HEK293 (cell line): ENCODE measurements around the gene ABT1.

Experiments
- CTCF ChIA-PET: fragments of 350-600 bp; formaldehyde crosslinking; extraction: SDS; loops from one replicate; lab custom pipeline; 2021; ENCODE audit warnings: antibody characterized with exemption; lab: Yijun Ruan, JAX
- POLR2A ChIA-PET: fragments of 300-600 bp; formaldehyde crosslinking; extraction: SDS; loops from one replicate; lab custom pipeline; 2020; ENCODE audit warnings: antibody characterized with exemption, inconsistent platforms; lab: Yijun Ruan, JAX
- H3K27ac ChIP-seq: fragments of 200-500 bp; sonication (Bioruptor generic); 2 replicates; pipeline ENCODE4 v1.5.1; 2014; ENCODE audit warnings: low read depth, low read length, control low read depth, inconsistent platforms; ENCODE audit errors: extremely low read depth
- H3K36me3 ChIP-seq, 2 experiments: fragments of 200-500 bp in 1 of 2; sonication (Bioruptor generic) in 1 of 2; 1 replicate in 1 of 2; 2 replicates in 1 of 2; pipeline ENCODE4 v1.5.1; 2014 to 2017; ENCODE audit warnings: inconsistent platforms in 2 of 2, low read length in 2 of 2; ENCODE audit not compliant: control insufficient read depth in 2 of 2, insufficient read depth in 1 of 2
- H3K4me1 ChIP-seq: fragments of 200-500 bp; sonication (Bioruptor generic); 2 replicates; pipeline ENCODE4 v1.5.1; 2014; ENCODE audit warnings: mild to moderate bottlenecking, low read length, inconsistent platforms; ENCODE audit not compliant: control insufficient read depth, insufficient read depth
- H3K4me3 ChIP-seq: 2 replicates; pipeline ENCODE4 v1.5.1; 2011; ENCODE audit warnings: low read depth, mild to moderate bottlenecking, control low read depth, low read length, moderate library complexity
- H3K9me3 ChIP-seq: fragments of 200-500 bp; sonication (Bioruptor generic); 2 replicates; pipeline ENCODE4 v1.5.1; 2014; ENCODE audit warnings: low read depth, low read length, inconsistent platforms; ENCODE audit not compliant: control insufficient read depth, insufficient read depth
- FEZF1 ChIP-seq: fragments of 450-650 bp; formaldehyde crosslinking; IDR thresholded peaks from 2 replicates; pipeline ENCODE4 v1.5.1; 2016; ENCODE audit warnings: missing biosample characterization, missing genetic modification characterization
- HOXC10 ChIP-seq: sonication (generic); formaldehyde crosslinking; IDR thresholded peaks from 2 replicates; pipeline ENCODE4 v1.8.1; 2023; ENCODE audit warnings: mild to moderate bottlenecking, missing genetic modification reagents
- OVOL3 ChIP-seq: fragments of 450-650 bp; formaldehyde crosslinking; IDR thresholded peaks from 2 replicates; pipeline ENCODE4 v1.5.1; 2016; ENCODE audit warnings: missing biosample characterization, missing genetic modification characterization
- PBX3 ChIP-seq: sonication (generic); formaldehyde crosslinking; IDR thresholded peaks from 2 replicates; pipeline ENCODE4 v1.8.1; 2022; ENCODE audit warnings: mild to moderate bottlenecking, moderate library complexity, missing genetic modification reagents
- PRDM10 ChIP-seq: fragments of 450-650 bp; formaldehyde crosslinking; IDR thresholded peaks from 2 replicates; pipeline ENCODE4 v1.5.1; 2016; ENCODE audit warnings: missing biosample characterization, missing genetic modification characterization
- SP2 ChIP-seq: fragments of 450-650 bp; formaldehyde crosslinking; IDR thresholded peaks from 2 replicates; pipeline ENCODE4 v1.5.1; 2016; ENCODE audit warnings: missing biosample characterization, missing genetic modification characterization
- TSHZ1 ChIP-seq: fragments of 450-650 bp; formaldehyde crosslinking; IDR thresholded peaks from 2 replicates; pipeline ENCODE4 v1.5.1; 2016; ENCODE audit warnings: missing biosample characterization, missing genetic modification characterization, borderline replicate concordance
- YY1 ChIP-seq: fragments of 450-650 bp; formaldehyde crosslinking; IDR thresholded peaks from 2 replicates; pipeline ENCODE4 v1.5.1; 2018; ENCODE audit warnings: missing biosample characterization, missing genetic modification characterization
- ZBTB17 ChIP-seq: fragments of 450-650 bp; formaldehyde crosslinking; IDR thresholded peaks from 2 replicates; pipeline ENCODE4 v1.5.1; 2016; ENCODE audit warnings: missing biosample characterization, missing genetic modification characterization
- ZBTB44 ChIP-seq: fragments of 450-650 bp; IDR thresholded peaks from 2 replicates; pipeline ENCODE4 v1.5.1; 2018; ENCODE audit warnings: missing biosample characterization, mild to moderate bottlenecking, missing genetic modification characterization
- ZBTB8A ChIP-seq: fragments of 450-650 bp; formaldehyde crosslinking; IDR thresholded peaks from 2 replicates; pipeline ENCODE4 v1.5.1; 2016; ENCODE audit warnings: missing biosample characterization, missing genetic modification characterization
- ZNF155 ChIP-seq: fragments of 450-650 bp; formaldehyde crosslinking; IDR thresholded peaks from 2 replicates; pipeline ENCODE4 v1.5.1; 2016; ENCODE audit warnings: missing biosample characterization, missing genetic modification characterization
- ZNF221 ChIP-seq: fragments of 450-650 bp; formaldehyde crosslinking; IDR thresholded peaks from 2 replicates; pipeline ENCODE4 v1.5.1; 2017; ENCODE audit warnings: missing biosample characterization, missing genetic modification characterization, borderline replicate concordance
- ZNF266 ChIP-seq: fragments of 450-650 bp; formaldehyde crosslinking; IDR thresholded peaks from 2 replicates; pipeline ENCODE4 v1.5.1; 2016; ENCODE audit warnings: missing biosample characterization, missing genetic modification characterization, low read depth
- ZNF433 ChIP-seq: fragments of 450-650 bp; formaldehyde crosslinking; IDR thresholded peaks from 2 replicates; pipeline ENCODE4 v1.5.1; 2016; ENCODE audit warnings: missing biosample characterization, missing genetic modification characterization, low read depth
- ZNF449 ChIP-seq: fragments of 450-650 bp; formaldehyde crosslinking; IDR thresholded peaks from 2 replicates; pipeline ENCODE4 v1.5.1; 2017; ENCODE audit warnings: missing biosample characterization, mild to moderate bottlenecking, missing genetic modification characterization, moderate library complexity
- ZNF544 ChIP-seq: fragments of 450-650 bp; formaldehyde crosslinking; IDR thresholded peaks from 2 replicates; pipeline ENCODE4 v1.5.0; 2017; ENCODE audit warnings: missing biosample characterization, missing genetic modification characterization
- ZNF600 ChIP-seq: fragments of 450-650 bp; formaldehyde crosslinking; IDR thresholded peaks from 2 replicates; pipeline ENCODE4 v1.5.1; 2016; ENCODE audit warnings: missing biosample characterization, missing genetic modification characterization
- ZNF660 ChIP-seq: fragments of 450-650 bp; IDR thresholded peaks from 2 replicates; pipeline ENCODE4 v1.5.1; 2018; ENCODE audit warnings: missing biosample characterization, mild to moderate bottlenecking, missing genetic modification characterization
- ZNF830 ChIP-seq: fragments of 450-650 bp; IDR thresholded peaks from 2 replicates; pipeline ENCODE4 v1.5.0; 2018; ENCODE audit warnings: missing biosample characterization, missing genetic modification characterization, low read depth, mild to moderate bottlenecking, moderate library complexity

The ABT1 gene

GRCh38 chr6:26555505-26556262 lies 41.1 kb upstream of the ABT1 start:
- CTCF ChIA-PET, result interaction anchor here (0.6 to 3.3 kb wide), 6 partner anchors 14 to 215 kb away, joined by 3 to 14 read pairs (median 6); no protein-coding TSS in a partner anchor

More at GRCh38 chr6:26555505-26556262, 41.1 kb upstream of the ABT1 start:
- no peaks in the 10 kb centered on the region for H3K9me3 ChIP-seq
- H3K36me3 ChIP-seq, result no peaks in the 10 kb centered on the region
- POLR2A ChIA-PET, result interaction anchor here (1.0 to 3.6 kb wide), 11 partner anchors 14 to 432 kb away, joined by 3 to 29 read pairs (median 6); partner anchors contain the start of gene HMGN4
- peak overlapping the region; percentile 48 for H3K4me3 ChIP-seq
- H3K4me1 ChIP-seq, result no peaks in the 10 kb centered on the region
- 0 out of 2 replicates have a peak, but pooled peaks have one; percentile 13 for TF ChIP-seq ZBTB44 (tag by site-specific recombination)
- TF ChIP-seq ZNF433, result no peak
- TF ChIP-seq ZNF544, result no peak
- no peak; the same call in none of the 2 replicates for TF ChIP-seq YY1 (tag by site-specific recombination)
- peak; percentile 25; the same call in 1 of the 2 replicates for TF ChIP-seq ZNF600 (tag by site-specific recombination)
- TF ChIP-seq PBX3 (CRISPR knock-in tag), result no peak
- peak; percentile 95 for TF ChIP-seq PRDM10 (tag by site-specific recombination)
- no peak for TF ChIP-seq ZNF266 (tag by site-specific recombination)
- no peak for TF ChIP-seq ZNF155 (tag by site-specific recombination)
- no peak for TF ChIP-seq ZNF660 (tag by site-specific recombination)
- TF ChIP-seq ZNF830, result no peak
- TF ChIP-seq ZBTB8A, result 0 out of 2 replicates have a peak, but pooled peaks have one; percentile 4
- peak; percentile 57 for TF ChIP-seq ZBTB17
- TF ChIP-seq TSHZ1 (tag by site-specific recombination), result no peak
- no peak for TF ChIP-seq ZNF221 (tag by site-specific recombination)
- TF ChIP-seq ZNF449, result 0 out of 2 replicates have a peak, but pooled peaks have one; percentile 9
- TF ChIP-seq FEZF1, result peak; percentile 28; the same call in 1 of the 2 replicates
- no peak for TF ChIP-seq OVOL3 (tag by site-specific recombination)
- TF ChIP-seq SP2 (tag by site-specific recombination), result no peak
- no peak for TF ChIP-seq HOXC10 (CRISPR knock-in tag)
- TF ChIP-seq, all 188 proteins: peak for 7
- peak overlapping the region; percentile 32; the same call in 1 of the 2 replicates for H3K27ac ChIP-seq
